AG04450 (cell line): Measurements from ENCODE around the gene GRM4. TPM values are rescaled to one million over a fixed set of nuclear protein-coding genes. Genes with fewer than 3 reads are reported as not detected.

Experiments used
- CTCF ChIA-PET: fragments of 300-600, 350-600 bp; formaldehyde crosslinking; extraction: SDS; loops from one replicate; lab custom pipeline; 2022; ENCODE audit warnings: antibody characterized with exemption, inconsistent platforms; lab: Charles Lee
- POLR2A ChIA-PET: fragments of 350-600 bp; formaldehyde crosslinking; extraction: SDS; loops from one replicate; lab custom pipeline; 2021; ENCODE audit warnings: antibody characterized with exemption, inconsistent platforms; lab: Yijun Ruan, JAX
- DNase-seq: peaks from one replicate; pipeline ENCODE4 v3.0.0-alpha.2; 2011; ENCODE audit warnings: low read depth, low spot score
- H3K27ac ChIP-seq: one replicate; pipeline ENCODE4 v1.5.1; 2012; ENCODE audit warnings: low read depth, low read length, control low read depth
- H3K27me3 ChIP-seq: one replicate; pipeline ENCODE4 v1.6.0; 2012; ENCODE audit warnings: low read length; ENCODE audit not compliant: control insufficient read depth, insufficient read depth
- H3K4me3 ChIP-seq: 2 replicates; pipeline ENCODE4 v1.5.1; 2011; ENCODE audit warnings: mild to moderate bottlenecking, low read depth, low read length, control low read depth
- H3K9me3 ChIP-seq: 2 replicates; pipeline ENCODE4 v1.5.1; 2012; ENCODE audit warnings: low read length; ENCODE audit not compliant: control insufficient read depth, insufficient read depth
- polyA plus RNA-seq: library from polyadenylated mRNA; depleted of rRNA; stranded (reverse); fragments of >200 nt; gene quantifications from 2 replicates; pipeline ENCODE4 v1.2.3, GENCODE V29; 2011
- TF ChIP-seq, protein P1 (sequence below): IDR thresholded peaks from 2 replicates; pipeline ENCODE4 v1.5.1; 2011; ENCODE audit warnings: low read depth, low read length, control low read depth, inconsistent platforms

Gene GRM4
- polyA plus RNA-seq, 1 experiment = not detected

DNA sequence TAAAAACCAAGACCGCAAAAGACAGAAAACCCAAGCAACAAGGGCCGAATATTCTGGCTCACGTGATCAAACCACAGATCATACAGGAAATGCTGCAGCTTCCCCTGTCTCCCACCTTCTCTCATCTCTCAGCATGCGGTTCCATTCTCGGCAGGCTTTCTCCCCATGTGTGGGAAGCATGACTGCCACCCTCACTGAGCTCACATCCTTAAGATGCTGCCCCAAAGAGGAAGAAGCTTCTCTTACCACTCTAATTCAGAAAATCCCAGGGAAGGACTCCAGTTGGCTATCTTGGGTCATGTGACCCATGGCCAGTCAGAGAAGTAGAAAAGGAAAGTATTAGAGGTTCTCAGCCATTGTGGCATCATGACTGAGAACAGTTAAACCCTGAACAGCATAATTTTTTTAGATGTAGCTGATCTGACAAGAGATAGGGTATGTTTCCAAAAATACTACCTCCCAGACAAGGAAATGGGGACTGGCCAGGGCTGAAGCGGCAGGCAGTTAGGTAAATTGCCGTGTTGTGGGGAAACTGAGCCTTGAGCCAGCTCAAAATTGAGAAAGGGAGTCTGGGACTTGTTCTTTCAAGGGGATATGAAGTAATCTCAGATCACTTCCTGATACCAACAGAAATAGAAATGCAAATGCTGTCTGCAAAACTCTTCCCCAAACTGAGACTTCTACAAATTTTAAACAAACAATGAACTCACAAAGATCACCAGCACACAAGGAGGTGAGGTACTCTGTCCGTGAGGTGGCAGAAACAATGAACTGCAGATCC, 37.1 kb upstream of the GRM4 start:
- POLR2A ChIA-PET = no interaction called here
- DNase-seq = no peak
- CTCF ChIA-PET = interaction anchor here (2.0 kb wide), 1 partner anchor 13 kb away, joined by 5 read pairs; no protein-coding TSS in a partner anchor
- peaks cover 5% of the 10 kb centered on the region; the same call in 1 of the 2 replicates for H3K9me3 ChIP-seq
- H3K27me3 ChIP-seq = peaks cover 2% of the 10 kb centered on the region
- H3K27ac ChIP-seq = no peak overlapping the region
- no peak overlapping the region for H3K4me3 ChIP-seq
- TF ChIP-seq, protein P1, sequence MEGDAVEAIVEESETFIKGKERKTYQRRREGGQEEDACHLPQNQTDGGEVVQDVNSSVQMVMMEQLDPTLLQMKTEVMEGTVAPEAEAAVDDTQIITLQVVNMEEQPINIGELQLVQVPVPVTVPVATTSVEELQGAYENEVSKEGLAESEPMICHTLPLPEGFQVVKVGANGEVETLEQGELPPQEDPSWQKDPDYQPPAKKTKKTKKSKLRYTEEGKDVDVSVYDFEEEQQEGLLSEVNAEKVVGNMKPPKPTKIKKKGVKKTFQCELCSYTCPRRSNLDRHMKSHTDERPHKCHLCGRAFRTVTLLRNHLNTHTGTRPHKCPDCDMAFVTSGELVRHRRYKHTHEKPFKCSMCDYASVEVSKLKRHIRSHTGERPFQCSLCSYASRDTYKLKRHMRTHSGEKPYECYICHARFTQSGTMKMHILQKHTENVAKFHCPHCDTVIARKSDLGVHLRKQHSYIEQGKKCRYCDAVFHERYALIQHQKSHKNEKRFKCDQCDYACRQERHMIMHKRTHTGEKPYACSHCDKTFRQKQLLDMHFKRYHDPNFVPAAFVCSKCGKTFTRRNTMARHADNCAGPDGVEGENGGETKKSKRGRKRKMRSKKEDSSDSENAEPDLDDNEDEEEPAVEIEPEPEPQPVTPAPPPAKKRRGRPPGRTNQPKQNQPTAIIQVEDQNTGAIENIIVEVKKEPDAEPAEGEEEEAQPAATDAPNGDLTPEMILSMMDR = no peak

DNA sequence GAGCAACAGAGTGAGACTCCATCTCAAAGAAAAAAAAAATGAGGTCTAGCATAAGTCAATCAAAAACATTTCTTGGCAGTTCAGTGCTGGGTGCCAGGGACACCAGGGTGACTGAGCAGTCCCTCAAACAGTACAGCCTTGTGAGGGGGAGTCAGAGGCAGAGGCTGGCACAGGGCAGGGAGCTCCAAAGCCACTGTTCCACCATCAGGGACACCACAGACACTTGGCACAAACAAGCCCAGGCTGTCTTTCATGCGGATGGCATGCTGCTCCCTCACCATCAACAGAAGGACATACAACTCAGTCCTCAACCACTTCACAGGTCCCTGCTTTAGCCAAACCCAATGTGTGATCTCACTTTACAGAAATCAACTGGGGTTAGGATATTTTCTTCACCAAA, 36.0 kb upstream of the GRM4 start:
- Histone ChIP-seq H3K27ac (no peak overlapping the region), H3K27me3 (peaks cover 2% of the 10 kb centered on the region), H3K4me3 (no peak overlapping the region), H3K9me3 (peaks cover 5% of the 10 kb centered on the region; the same call in 1 of the 2 replicates)
- no peak for DNase-seq
- TF ChIP-seq, protein P1 = no peak
- ChIA-PET CTCF (no interaction called here), POLR2A (no interaction called here)

DNA sequence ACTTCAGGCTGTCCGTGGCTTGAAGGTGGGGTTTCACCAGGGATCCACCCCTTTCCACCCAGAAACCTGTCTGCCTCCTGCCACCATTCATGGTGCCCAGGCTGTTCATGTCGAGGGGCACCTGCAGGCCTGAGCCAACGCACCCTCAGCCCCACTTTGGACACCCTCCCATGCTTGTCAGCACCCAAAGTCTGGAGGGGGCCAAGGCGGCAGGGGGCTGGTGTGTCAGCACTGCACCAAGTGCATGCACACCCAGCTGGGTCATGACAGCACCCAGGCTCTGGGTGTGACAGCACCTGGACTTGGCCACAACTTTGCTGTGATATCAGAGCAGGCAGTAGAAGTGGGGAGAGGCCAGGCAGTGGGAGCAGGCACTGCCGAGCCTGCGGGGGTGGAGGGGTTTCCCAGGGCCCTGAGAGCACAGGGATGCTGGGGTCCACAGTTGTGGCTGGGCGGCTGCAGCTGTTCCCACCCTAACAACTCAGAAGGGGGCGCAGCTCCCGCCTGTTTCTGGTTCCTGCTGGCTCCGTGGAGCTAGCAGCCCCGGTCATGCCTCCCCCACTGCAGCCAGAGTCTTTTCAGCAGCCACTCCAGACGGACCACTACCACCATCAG, 33.3 kb upstream of the GRM4 start:
- Histone ChIP-seq H3K4me3 (no peak overlapping the region), H3K9me3 (peaks cover 5% of the 10 kb centered on the region; the same call in 1 of the 2 replicates), H3K27ac (no peak overlapping the region), H3K27me3 (peaks cover 4% of the 10 kb centered on the region)
- CTCF ChIA-PET = no interaction called here
- TF ChIP-seq, protein P1 = no peak
- DNase-seq = no peak
- POLR2A ChIA-PET = no interaction called here

DNA sequence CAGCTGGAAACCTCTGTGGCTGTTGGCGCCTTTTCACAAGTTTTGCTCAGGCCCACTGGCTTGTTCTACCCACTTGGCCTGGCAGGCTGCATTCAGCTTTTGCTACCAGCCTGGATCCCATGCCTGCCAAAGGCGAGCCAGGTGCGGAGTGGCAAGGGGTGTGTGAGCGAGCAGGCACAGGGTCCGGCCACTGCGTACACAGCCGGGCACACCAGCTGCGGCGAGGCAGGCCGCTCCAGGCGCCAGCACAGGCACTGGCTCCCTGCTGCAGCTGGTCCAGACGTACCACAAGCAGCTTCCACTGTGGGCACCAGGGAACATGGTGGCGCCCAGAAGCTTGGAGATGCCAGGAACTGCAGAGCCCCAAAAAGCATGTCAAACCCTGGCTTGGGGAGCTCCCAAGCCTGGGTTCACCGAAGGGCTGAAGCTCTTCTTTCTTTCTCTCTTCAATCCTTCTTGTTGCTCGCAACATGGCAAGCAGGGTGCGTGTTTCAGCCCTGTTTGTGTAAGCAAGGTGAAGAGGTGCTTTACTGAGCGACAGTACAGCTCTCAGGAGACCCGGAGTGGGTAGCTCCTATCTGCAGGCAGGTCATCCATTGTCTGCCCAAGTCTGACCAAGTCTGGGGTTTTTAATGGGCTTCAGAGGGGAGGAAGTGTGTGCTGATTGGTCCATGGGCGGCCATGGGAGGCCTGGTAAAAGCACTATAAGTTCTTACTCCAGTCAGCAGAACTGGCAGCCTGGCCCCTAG, 32.6 kb upstream of the GRM4 start:
- no peak for DNase-seq
- peaks cover 4% of the 10 kb centered on the region for H3K27me3 ChIP-seq
- ChIA-PET CTCF (no interaction called here), POLR2A (no interaction called here)
- H3K9me3 ChIP-seq = peaks cover 5% of the 10 kb centered on the region; the same call in 1 of the 2 replicates
- H3K4me3 ChIP-seq = no peak overlapping the region
- TF ChIP-seq, protein P1 = no peak
- no peak overlapping the region for H3K27ac ChIP-seq
